Osteocyte (in vitro differentiated cells): Measurements from ENCODE around the gene GRIK4. TPM values are rescaled to one million over a fixed set of nuclear protein-coding genes. Genes with fewer than 3 reads are reported as not detected.
A peak's percentile ranks its signal among the peaks of the same experiment; 100 is the strongest.

Experiments
- DNase-seq: peaks from one replicate; pipeline ENCODE4 v3.0.0; 2021; ENCODE audit warnings: mixed read lengths; ENCODE audit not compliant: unreplicated experiment; ENCODE audit errors: extremely low spot score
- H3K27ac Mint-ChIP-seq: one replicate; pipeline ENCODE4 v1.8.0; 2021; ENCODE audit warnings: mild to moderate bottlenecking, mixed read lengths; ENCODE audit not compliant: unreplicated experiment
- H3K27me3 Mint-ChIP-seq: one replicate; pipeline ENCODE4 v1.8.0; 2021; ENCODE audit warnings: mixed read lengths; ENCODE audit not compliant: unreplicated experiment
- H3K36me3 Mint-ChIP-seq: one replicate; pipeline ENCODE4 v1.8.0; 2021; ENCODE audit warnings: mixed read lengths; ENCODE audit not compliant: unreplicated experiment
- H3K4me1 Mint-ChIP-seq: one replicate; pipeline ENCODE4 v1.8.0; 2021; ENCODE audit warnings: mixed read lengths; ENCODE audit not compliant: unreplicated experiment
- H3K4me3 Mint-ChIP-seq: one replicate; pipeline ENCODE4 v1.8.0; 2021; ENCODE audit warnings: mild to moderate bottlenecking, moderate library complexity, mixed read lengths; ENCODE audit not compliant: unreplicated experiment
- H3K9me3 Mint-ChIP-seq: one replicate; pipeline ENCODE4 v1.8.0; 2021; ENCODE audit warnings: mixed read lengths; ENCODE audit not compliant: unreplicated experiment
- total RNA-seq: library from RNA; stranded (reverse); gene quantifications from 2 replicates; pipeline ENCODE4 v1.2.1, GENCODE V29; 2021
- TF ChIP-seq, protein P1 (sequence below): fragments of 200-600 bp; sonication (generic); IDR thresholded peaks from 2 replicates; pipeline ENCODE4 v1.5.0; 2021; ENCODE audit warnings: antibody characterized with exemption, mild to moderate bottlenecking, moderate library complexity

Gene GRIK4
- total RNA-seq, 1 donor from 2014 or later: 0.11 TPM

DNA sequence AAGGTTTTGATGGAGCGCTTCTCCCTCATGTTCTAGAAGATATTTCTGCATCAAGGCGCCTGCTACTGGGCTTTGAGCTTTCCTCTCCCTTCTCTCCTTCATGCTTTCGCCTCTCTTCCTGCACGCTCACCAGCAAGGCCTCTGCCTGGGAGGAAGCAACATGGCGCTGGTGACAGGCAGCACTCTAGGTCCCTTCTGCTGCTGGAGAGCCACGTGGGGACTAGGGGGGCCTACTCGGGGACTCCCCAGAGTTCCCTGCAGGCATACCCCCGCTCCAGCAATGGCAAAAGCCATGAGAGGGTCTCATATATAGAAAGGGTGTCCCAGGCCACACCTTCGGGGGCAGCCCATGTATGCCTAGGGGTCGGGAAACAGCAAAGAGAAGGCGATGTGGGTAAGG is 49.7 kb downstream of the GRIK4 start:
- Mint-ChIP-seq H3K27me3 (peaks cover 20% of the 10 kb centered on the region), H3K4me3 (no peak overlapping the region), H3K4me1 (peaks cover 4% of the 10 kb centered on the region), H3K36me3 (no peaks in the 10 kb centered on the region), H3K27ac (no peak overlapping the region), H3K9me3 (no peaks in the 10 kb centered on the region)
- no peak for DNase-seq
- TF ChIP-seq, protein P1, sequence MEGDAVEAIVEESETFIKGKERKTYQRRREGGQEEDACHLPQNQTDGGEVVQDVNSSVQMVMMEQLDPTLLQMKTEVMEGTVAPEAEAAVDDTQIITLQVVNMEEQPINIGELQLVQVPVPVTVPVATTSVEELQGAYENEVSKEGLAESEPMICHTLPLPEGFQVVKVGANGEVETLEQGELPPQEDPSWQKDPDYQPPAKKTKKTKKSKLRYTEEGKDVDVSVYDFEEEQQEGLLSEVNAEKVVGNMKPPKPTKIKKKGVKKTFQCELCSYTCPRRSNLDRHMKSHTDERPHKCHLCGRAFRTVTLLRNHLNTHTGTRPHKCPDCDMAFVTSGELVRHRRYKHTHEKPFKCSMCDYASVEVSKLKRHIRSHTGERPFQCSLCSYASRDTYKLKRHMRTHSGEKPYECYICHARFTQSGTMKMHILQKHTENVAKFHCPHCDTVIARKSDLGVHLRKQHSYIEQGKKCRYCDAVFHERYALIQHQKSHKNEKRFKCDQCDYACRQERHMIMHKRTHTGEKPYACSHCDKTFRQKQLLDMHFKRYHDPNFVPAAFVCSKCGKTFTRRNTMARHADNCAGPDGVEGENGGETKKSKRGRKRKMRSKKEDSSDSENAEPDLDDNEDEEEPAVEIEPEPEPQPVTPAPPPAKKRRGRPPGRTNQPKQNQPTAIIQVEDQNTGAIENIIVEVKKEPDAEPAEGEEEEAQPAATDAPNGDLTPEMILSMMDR: no peak

DNA sequence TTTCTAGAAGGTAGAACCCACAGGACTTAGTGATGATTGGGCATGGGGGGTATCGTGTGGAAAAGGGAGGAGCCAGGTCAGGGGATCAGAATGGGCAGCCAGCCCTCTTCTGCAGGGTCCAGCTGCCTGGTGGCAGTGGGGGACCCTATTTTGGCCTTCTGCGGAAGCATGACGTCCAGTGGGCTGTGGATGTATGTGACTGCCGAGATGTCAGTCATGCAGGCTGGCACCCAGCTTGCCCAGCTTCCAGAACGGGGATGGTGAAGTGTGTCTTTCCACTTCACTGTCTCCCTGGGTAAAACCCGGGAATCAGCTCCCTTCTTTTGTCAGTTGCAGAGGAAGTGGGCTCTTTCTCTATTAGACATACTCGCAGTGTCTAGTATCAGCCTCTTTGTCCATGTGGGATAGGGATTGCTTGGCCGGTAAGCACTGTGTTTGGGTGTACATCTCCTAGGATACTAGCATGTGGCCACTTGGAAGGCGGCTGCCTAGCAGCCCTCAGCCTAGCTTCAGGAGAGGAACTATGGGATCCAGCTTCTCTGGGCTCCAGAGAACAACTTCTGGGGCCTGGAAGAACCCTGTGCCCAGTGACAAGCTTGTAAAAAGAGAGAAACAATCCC is 51.4 kb downstream of the GRIK4 start:
- Mint-ChIP-seq H3K4me1 (peaks cover 4% of the 10 kb centered on the region), H3K9me3 (no peaks in the 10 kb centered on the region), H3K27ac (no peak overlapping the region), H3K4me3 (no peak overlapping the region), H3K36me3 (no peaks in the 10 kb centered on the region), H3K27me3 (peaks cover 15% of the 10 kb centered on the region)
- DNase-seq: no peak
- TF ChIP-seq, protein P1: no peak

- TF ChIP-seq, protein P1: no peak
- H3K4me3 Mint-ChIP-seq: peak overlapping the region; percentile 18
- H3K27ac Mint-ChIP-seq: no peak overlapping the region
- H3K9me3 Mint-ChIP-seq: no peaks in the 10 kb centered on the region
- H3K4me1 Mint-ChIP-seq: peaks cover 4% of the 10 kb centered on the region
- peaks cover 15% of the 10 kb centered on the region for H3K27me3 Mint-ChIP-seq
- DNase-seq: no peak
- no peaks in the 10 kb centered on the region for H3K36me3 Mint-ChIP-seq
Measured at GRCh38 chr11:120563703-120564572, 52.4 kb downstream of the GRIK4 start.

DNA sequence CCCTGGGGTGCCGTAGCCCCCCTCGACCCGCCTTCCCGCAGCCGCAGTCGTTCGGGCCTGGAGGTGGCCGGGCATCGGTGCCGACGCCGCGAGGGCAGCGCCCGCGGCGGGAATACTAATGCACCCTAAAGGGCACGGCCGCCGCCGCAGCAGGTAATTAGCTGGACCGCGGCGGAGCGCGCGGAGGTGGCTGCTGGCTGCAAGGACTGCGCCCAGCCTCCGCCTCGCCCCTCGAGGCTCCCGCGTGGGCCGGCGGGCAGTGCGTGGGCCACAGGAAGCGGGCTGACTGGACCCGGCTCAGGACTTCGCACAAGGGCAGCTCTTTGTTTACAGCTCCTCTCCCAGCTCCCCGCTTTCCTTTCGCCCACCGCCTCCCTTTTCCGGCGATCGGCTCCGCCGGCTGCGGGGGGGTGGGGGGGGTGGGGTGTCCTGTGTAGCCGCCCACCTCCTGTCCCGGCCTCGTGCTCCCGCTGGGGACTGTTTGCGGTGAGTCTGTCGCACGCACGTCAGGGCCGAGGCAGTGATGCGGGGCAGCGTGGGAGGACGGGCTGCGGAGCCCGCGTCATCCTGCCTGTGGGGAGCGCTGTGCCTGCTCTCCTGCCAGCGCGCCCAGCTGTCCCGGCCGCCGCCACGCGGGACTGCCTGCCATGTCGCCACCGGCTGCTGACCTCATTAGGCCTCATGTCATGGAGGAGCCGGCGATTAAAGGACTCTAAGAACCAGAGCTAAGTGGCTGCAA is 53.2 kb downstream of the GRIK4 start:
- H3K4me1 Mint-ChIP-seq: peaks cover 4% of the 10 kb centered on the region
- DNase-seq: no peak
- H3K36me3 Mint-ChIP-seq: no peaks in the 10 kb centered on the region
- H3K27ac Mint-ChIP-seq: no peak overlapping the region
- H3K27me3 Mint-ChIP-seq: peaks cover 15% of the 10 kb centered on the region
- H3K4me3 Mint-ChIP-seq: peak overlapping the region; percentile 48
- H3K9me3 Mint-ChIP-seq: no peaks in the 10 kb centered on the region
- TF ChIP-seq, protein P1: no peak
